ENCODE results near the gene ANKRD44.

Gene ANKRD44

GRCh38 chr2:197189426-197190099 lies 121.0 kb downstream of the ANKRD44 start:
- H3K4me3 Mint-ChIP-seq = no peak overlapping the region
- no peaks in the 10 kb centered on the region for H3K9me3 Mint-ChIP-seq
- H3K4me1 Mint-ChIP-seq = peaks cover 77% of the 10 kb centered on the region
- H3K27me3 Mint-ChIP-seq = no peaks in the 10 kb centered on the region
- peak overlapping the region; percentile 0 to 55 for H3K27ac Mint-ChIP-seq
- DNase-seq (no peak), ATAC-seq (no peak)

DNA sequence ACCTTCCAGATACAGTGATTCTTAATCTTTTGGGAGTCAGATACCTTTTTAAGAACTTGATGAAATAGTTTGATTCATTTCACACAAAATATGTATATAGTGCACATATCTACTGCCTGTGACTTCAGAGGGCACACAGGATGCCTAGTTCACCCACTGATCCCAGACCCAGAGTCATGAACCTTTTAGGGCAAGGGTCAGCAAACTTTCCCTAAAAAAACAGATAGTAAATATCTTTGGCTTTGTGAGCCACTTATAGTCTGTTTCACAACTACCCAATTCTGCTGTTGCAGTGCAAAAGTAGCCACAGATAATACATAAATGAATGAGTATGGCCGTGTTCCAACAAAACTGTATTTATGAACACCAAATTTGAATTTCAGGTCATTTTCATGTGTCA lies 124.9 kb downstream of the ANKRD44 start:
- DNase-seq = no peak
- H3K9me3 Mint-ChIP-seq = no peaks in the 10 kb centered on the region
- H3K4me1 Mint-ChIP-seq = peaks cover 73% of the 10 kb centered on the region
- H3K4me3 Mint-ChIP-seq = no peak overlapping the region
- ATAC-seq = no peak
- peak overlapping the region in 1 of 2 donors; percentile 66 for H3K27ac Mint-ChIP-seq
- no peaks in the 10 kb centered on the region for H3K27me3 Mint-ChIP-seq

GRCh38 chr2:197184959-197185586 lies 125.5 kb downstream of the ANKRD44 start:
- Mint-ChIP-seq H3K9me3 (no peaks in the 10 kb centered on the region), H3K4me3 (no peak overlapping the region), H3K4me1 (peaks cover 70% of the 10 kb centered on the region), H3K27me3 (no peaks in the 10 kb centered on the region), H3K27ac (peak overlapping the region in 1 of 2 donors; percentile 66)
- DNase-seq = no peak
- no peak for ATAC-seq

DNA sequence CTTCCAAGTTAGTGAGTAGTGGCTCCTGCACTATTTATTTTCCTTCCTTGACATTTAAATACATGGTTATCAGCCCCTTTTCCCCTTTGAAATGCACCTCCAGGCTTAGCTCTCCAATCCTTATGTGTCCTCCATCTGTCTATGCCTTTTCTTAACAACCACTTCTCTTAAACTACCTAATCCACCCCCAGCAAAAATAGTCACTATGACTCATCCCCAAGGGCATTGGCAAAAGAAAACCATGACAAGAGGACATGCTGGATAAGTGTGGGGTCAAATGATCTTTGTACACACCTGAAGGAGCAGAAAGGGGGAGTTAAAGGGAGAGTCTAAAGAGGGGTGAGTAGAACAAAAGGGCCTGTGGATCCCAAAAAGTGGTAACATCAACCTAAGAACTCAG lies 127.2 kb downstream of the ANKRD44 start:
- DNase-seq (no peak), ATAC-seq (no peak)
- Mint-ChIP-seq H3K27me3 (no peaks in the 10 kb centered on the region), H3K4me1 (peaks cover 69% of the 10 kb centered on the region), H3K9me3 (no peaks in the 10 kb centered on the region), H3K27ac (no peak overlapping the region), H3K4me3 (no peak overlapping the region)

DNA sequence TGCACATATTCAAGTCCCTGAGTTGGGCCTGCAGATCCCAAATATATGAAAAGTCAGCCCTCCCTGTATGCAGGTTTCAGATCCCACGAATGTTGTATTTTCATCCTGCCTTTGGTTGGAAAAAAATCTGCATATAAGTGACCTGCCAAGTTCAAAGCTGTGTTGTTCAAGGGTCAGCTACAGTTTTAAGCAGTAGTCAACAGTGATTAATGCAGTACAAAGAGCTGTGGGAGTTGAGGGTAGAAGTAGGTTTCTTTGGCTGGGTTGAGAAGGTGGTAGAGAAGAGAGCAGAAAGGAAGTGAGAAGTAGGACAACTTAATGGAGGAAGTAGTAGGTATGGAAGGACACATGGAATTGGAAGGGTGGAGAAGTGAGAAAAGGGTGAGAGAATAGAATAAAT lies 127.9 kb downstream of the ANKRD44 start:
- Mint-ChIP-seq H3K9me3 (no peaks in the 10 kb centered on the region), H3K27me3 (no peaks in the 10 kb centered on the region), H3K4me3 (no peak overlapping the region), H3K4me1 (peaks cover 62% of the 10 kb centered on the region), H3K27ac (no peak overlapping the region)
- ATAC-seq (no peak), DNase-seq (no peak)

- H3K27me3 Mint-ChIP-seq = no peaks in the 10 kb centered on the region
- DNase-seq (no peak), ATAC-seq (no peak)
- H3K4me3 Mint-ChIP-seq = no peak overlapping the region
- no peak overlapping the region for H3K27ac Mint-ChIP-seq
- H3K9me3 Mint-ChIP-seq = no peaks in the 10 kb centered on the region
- H3K4me1 Mint-ChIP-seq = peaks cover 57% of the 10 kb centered on the region
Measured at GRCh38 chr2:197181491-197181890, 129.1 kb downstream of the ANKRD44 start.

- ATAC-seq (no peak), DNase-seq (no peak)
- Mint-ChIP-seq H3K4me1 (peaks cover 60% of the 10 kb centered on the region), H3K4me3 (no peak overlapping the region), H3K27me3 (no peaks in the 10 kb centered on the region), H3K9me3 (no peaks in the 10 kb centered on the region), H3K27ac (peak overlapping the region in 1 of 2 donors; percentile 68)
Measured at GRCh38 chr2:197179744-197180498, 130.7 kb downstream of the ANKRD44 start.

GRCh38 chr2:197176522-197176921 lies 134.1 kb downstream of the ANKRD44 start:
- Mint-ChIP-seq H3K27ac (no peak overlapping the region), H3K27me3 (no peaks in the 10 kb centered on the region), H3K4me1 (peaks cover 42% of the 10 kb centered on the region), H3K9me3 (no peaks in the 10 kb centered on the region), H3K4me3 (no peak overlapping the region)
- DNase-seq = no peak
- no peak for ATAC-seq

DNA sequence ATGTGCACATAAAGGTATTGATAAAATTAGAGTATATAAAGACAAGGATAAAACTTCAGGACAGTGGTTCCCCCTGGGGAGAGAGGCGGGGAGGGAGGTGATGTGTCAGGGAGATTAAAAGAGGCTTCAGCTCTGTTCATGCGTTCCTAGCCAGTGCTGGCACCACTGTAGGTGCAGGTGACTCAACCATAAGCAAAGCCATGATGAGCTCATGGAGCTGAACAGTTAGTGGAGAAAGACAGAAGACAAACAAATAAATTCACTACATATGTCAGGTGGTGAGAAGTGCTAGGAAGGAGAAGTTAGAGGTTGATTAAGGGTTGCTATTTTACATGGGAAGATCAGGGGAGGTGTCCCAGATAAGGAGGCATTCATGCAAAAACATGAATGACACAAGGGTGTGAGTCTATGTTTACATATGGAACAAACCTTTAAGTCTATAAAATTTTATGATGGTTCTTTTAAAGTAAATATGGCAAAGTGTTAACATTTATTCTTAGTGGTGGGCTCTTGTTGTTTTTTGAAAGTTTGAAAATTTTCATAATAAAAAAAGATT lies 136.0 kb downstream of the ANKRD44 start:
- Mint-ChIP-seq H3K27me3 (no peaks in the 10 kb centered on the region), H3K4me3 (no peak overlapping the region), H3K9me3 (no peaks in the 10 kb centered on the region), H3K4me1 (peaks cover 50% of the 10 kb centered on the region), H3K27ac (no peak overlapping the region)
- DNase-seq (no peak), ATAC-seq (no peak)

DNA sequence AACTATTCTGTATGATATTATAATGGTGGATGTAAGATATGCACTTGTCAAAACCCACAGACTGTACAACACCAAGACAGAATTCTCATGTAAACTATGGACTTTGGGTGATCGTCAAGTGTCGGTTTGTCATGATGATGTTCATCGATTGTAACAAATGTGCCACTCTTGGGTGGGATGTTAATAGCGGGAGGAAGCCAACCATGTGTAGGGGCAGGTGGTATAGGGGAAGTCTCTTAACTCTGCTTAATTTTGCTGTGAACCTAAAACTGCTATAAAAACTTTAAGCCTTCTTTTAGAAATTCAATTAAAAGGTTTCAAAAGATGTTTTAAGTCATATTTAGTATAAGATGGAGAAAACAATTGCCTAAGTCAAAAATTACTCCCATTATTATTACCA lies 139.0 kb downstream of the ANKRD44 start:
- no peak for ATAC-seq
- DNase-seq = no peak
- no peak overlapping the region for H3K27ac Mint-ChIP-seq
- H3K4me1 Mint-ChIP-seq = peaks cover 60% of the 10 kb centered on the region
- no peak overlapping the region for H3K4me3 Mint-ChIP-seq
- no peaks in the 10 kb centered on the region for H3K9me3 Mint-ChIP-seq
- H3K27me3 Mint-ChIP-seq = no peaks in the 10 kb centered on the region

GRCh38 chr2:197170208-197170607 lies 140.4 kb downstream of the ANKRD44 start:
- no peak for DNase-seq
- no peak for ATAC-seq
- no peak overlapping the region for H3K27ac Mint-ChIP-seq
- H3K4me1 Mint-ChIP-seq = peaks cover 52% of the 10 kb centered on the region
- no peak overlapping the region for H3K4me3 Mint-ChIP-seq
- no peaks in the 10 kb centered on the region for H3K27me3 Mint-ChIP-seq
- no peaks in the 10 kb centered on the region for H3K9me3 Mint-ChIP-seq

DNA sequence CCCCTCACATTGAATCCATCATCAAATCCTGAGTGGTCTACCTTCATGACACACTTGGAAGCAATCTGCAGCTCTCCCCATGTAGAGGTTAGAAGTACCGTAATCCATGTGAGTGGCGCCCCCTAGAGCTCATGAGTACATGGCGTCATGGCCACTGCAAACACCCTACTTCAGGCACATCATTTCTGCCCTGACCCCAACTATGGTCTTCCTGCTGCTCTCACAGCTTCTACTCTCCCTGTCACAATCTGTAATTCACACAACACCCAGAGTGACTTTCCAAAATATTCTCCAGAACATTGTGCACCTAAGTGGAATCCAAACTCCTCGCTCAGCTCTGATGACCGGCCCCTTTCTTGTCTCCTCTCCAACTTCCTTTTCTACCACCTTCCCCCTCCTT lies 141.9 kb downstream of the ANKRD44 start:
- H3K9me3 Mint-ChIP-seq = no peaks in the 10 kb centered on the region
- ATAC-seq = peak; percentile 88
- no peaks in the 10 kb centered on the region for H3K27me3 Mint-ChIP-seq
- peak overlapping the region in 1 of 2 donors; percentile 65 for H3K4me3 Mint-ChIP-seq
- DNase-seq = peak; percentile 54 to 71
- H3K27ac Mint-ChIP-seq = peak overlapping the region; percentile 0 to 88
- H3K4me1 Mint-ChIP-seq = peaks cover 56% of the 10 kb centered on the region

GRCh38 chr2:197167608-197168314 lies 142.8 kb downstream of the ANKRD44 start:
- Mint-ChIP-seq H3K27ac (peak overlapping the region; percentile 19 to 70), H3K4me1 (peaks cover 65% of the 10 kb centered on the region), H3K4me3 (no peak overlapping the region), H3K9me3 (no peaks in the 10 kb centered on the region), H3K27me3 (no peaks in the 10 kb centered on the region)
- no peak for DNase-seq
- peak; percentile 24 for ATAC-seq

GRCh38 chr2:197165020-197165419 lies 145.6 kb downstream of the ANKRD44 start:
- H3K4me1 Mint-ChIP-seq = peaks cover 70% of the 10 kb centered on the region
- no peaks in the 10 kb centered on the region for H3K27me3 Mint-ChIP-seq
- H3K27ac Mint-ChIP-seq = peak overlapping the region in 1 of 2 donors; percentile 62
- no peak overlapping the region for H3K4me3 Mint-ChIP-seq
- no peak for ATAC-seq
- H3K9me3 Mint-ChIP-seq = no peaks in the 10 kb centered on the region
- DNase-seq = no peak

- H3K4me3 Mint-ChIP-seq = peak overlapping the region in 1 of 2 donors; percentile 37
- H3K27ac Mint-ChIP-seq = peak overlapping the region in 1 of 2 donors; percentile 67
- DNase-seq = no peak
- no peaks in the 10 kb centered on the region for H3K27me3 Mint-ChIP-seq
- peaks cover 72% of the 10 kb centered on the region for H3K4me1 Mint-ChIP-seq
- no peaks in the 10 kb centered on the region for H3K9me3 Mint-ChIP-seq
- ATAC-seq = no peak
Measured at GRCh38 chr2:197164141-197164754, 146.3 kb downstream of the ANKRD44 start.
